Uterus (tissue), 2 donors: ENCODE measurements around the gene EGLN3.

Experiments used
- CTCF ChIP-seq, 4 experiments: fragments of 200-600 bp in 2 of 4; fragments of 450-650 bp in 2 of 4; sonication (generic) in 2 of 4; IDR thresholded peaks; one replicate each; pipeline ENCODE4 v1.5.1; 2016 to 2019; ENCODE audit warnings: antibody characterized with exemption in 4 of 4, mild to moderate bottlenecking in 2 of 4, moderate library complexity in 1 of 4
- POLR2A ChIP-seq, 2 donors: fragments of 450-650 bp; IDR thresholded peaks; one replicate each; pipeline ENCODE4 v1.6.1; 2016; ENCODE audit warnings: antibody characterized with exemption in 2 of 2, mild to moderate bottlenecking in 1 of 2, moderate library complexity in 1 of 2

- no peak for TF ChIP-seq CTCF (IDR thresholded peaks at IDR 0.05)
- TF ChIP-seq POLR2A (IDR thresholded peaks at IDR 0.05), result no peak
These were observed 16.7 kb downstream of the EGLN3 start for GRCh38 chr14:33934043-33934750.
